Measurements from ENCODE around the gene KLK4. TPM values are rescaled to one million over a fixed set of nuclear protein-coding genes. Genes with fewer than 3 reads are reported as not detected.

The KLK4 gene
- polyA plus RNA-seq, 3 donors = not detected

- no peaks in the 10 kb centered on the region for H4K20me1 ChIP-seq (ENCODE audit: insufficient read depth, low read length)
- Mint-ChIP-seq H3K4me1 (peaks cover 5% of the 10 kb centered on the region), H3K27ac (no peak overlapping the region), H3K36me3 (no peaks in the 10 kb centered on the region), H3K4me3 (no peak overlapping the region), H3K9me3 (peaks cover 2 to 12% (median 8%) of the 10 kb centered on the region in 7 donors), H3K27me3 (ENCODE audit: low read depth in 3 of 3) (peaks cover 3 to 34% (median 7%) of the 10 kb centered on the region in 3 donors)
- H2AFZ ChIP-seq (ENCODE audit: insufficient read depth, low read depth, low read length, poor library complexity, severe bottlenecking) = no peak overlapping the region
- DNase-seq = no peak
- peaks cover 22 to 57% of the 10 kb centered on the region in 2 donors for H3K27me3 ChIP-seq (ENCODE audit: control insufficient read depth in 2 of 2, insufficient read depth in 2 of 2, low read length in 2 of 2)
- no peaks in the 10 kb centered on the region for H3K79me2 ChIP-seq (ENCODE audit: insufficient read depth, low read length)
- H3K9ac ChIP-seq (ENCODE audit: insufficient read depth, low read length, poor library complexity, severe bottlenecking) = no peak overlapping the region
- no peak overlapping the region for H3K4me2 ChIP-seq (replicated peaks; ENCODE audit: extremely low read depth, low read length, poor library complexity, severe bottlenecking)
- H3K4me1 ChIP-seq (ENCODE audit: control insufficient read depth in 1 of 2, insufficient read depth in 2 of 2, low read length in 2 of 2) = peaks cover 0 to 7% of the 10 kb centered on the region in 2 donors
- intact Hi-C loops (cut with micrococcal nuclease) = no loop called here
- no peaks in the 10 kb centered on the region for H3K36me3 ChIP-seq (replicated peaks in 1 of 2; ENCODE audit: control insufficient read depth in 1 of 2, insufficient read depth in 2 of 2, low read length in 2 of 2)
- WGBS (ENCODE audit: insufficient coverage) = 9% methylated on average over 17 of the region's 29 CpGs
- no peak overlapping the region for H3K27ac ChIP-seq (ENCODE audit: low read depth in 1 of 2, low read length in 2 of 2)
- H3K9me3 ChIP-seq (replicated peaks in 1 of 2; ENCODE audit: control insufficient read depth in 1 of 2, insufficient read depth in 1 of 2, low read length in 2 of 2) = peaks cover 6 to 7% of the 10 kb centered on the region in 2 donors
- TF ChIP-seq CTCF (IDR thresholded peaks at IDR 0.05) = no peak
- H3K4me3 ChIP-seq (replicated peaks in 1 of 3; ENCODE audit: low read depth in 2 of 3, low read length in 3 of 3) = no peak overlapping the region
Measured at GRCh38 chr19:50912727-50913716, 1.8 kb upstream of the KLK4 start.

GRCh38 chr19:50912102-50912599 lies 956 bp upstream of the KLK4 start:
- peak overlapping the region in 1 of 2 donors; percentile 47 for H3K4me3 Mint-ChIP-seq
- H4K20me1 ChIP-seq (ENCODE audit: insufficient read depth, low read length) = no peaks in the 10 kb centered on the region
- H3K27ac Mint-ChIP-seq = no peak overlapping the region
- DNase-seq = no peak
- peaks cover 22 to 58% of the 10 kb centered on the region in 2 donors for H3K27me3 ChIP-seq (ENCODE audit: control insufficient read depth in 2 of 2, insufficient read depth in 2 of 2, low read length in 2 of 2)
- H3K27me3 Mint-ChIP-seq (ENCODE audit: low read depth in 3 of 3) = peaks cover 3 to 30% (median 7%) of the 10 kb centered on the region in 3 donors
- peaks cover 0 to 7% of the 10 kb centered on the region in 2 donors for H3K4me1 ChIP-seq (ENCODE audit: control insufficient read depth in 1 of 2, insufficient read depth in 2 of 2, low read length in 2 of 2)
- H3K9me3 Mint-ChIP-seq = peaks cover 2 to 12% (median 8%) of the 10 kb centered on the region in 7 donors
- H3K27ac ChIP-seq (ENCODE audit: low read depth in 1 of 2, low read length in 2 of 2) = no peak overlapping the region
- H3K79me2 ChIP-seq (ENCODE audit: insufficient read depth, low read length) = no peaks in the 10 kb centered on the region
- no peaks in the 10 kb centered on the region for H3K36me3 ChIP-seq (replicated peaks in 1 of 2; ENCODE audit: control insufficient read depth in 1 of 2, insufficient read depth in 2 of 2, low read length in 2 of 2)
- WGBS (ENCODE audit: insufficient coverage) = 33% methylated on average over 12 of the region's 21 CpGs
- no peak overlapping the region for H3K9ac ChIP-seq (ENCODE audit: insufficient read depth, low read length, poor library complexity, severe bottlenecking)
- TF ChIP-seq CTCF (IDR thresholded peaks at IDR 0.05) = no peak
- H3K4me2 ChIP-seq (replicated peaks; ENCODE audit: extremely low read depth, low read length, poor library complexity, severe bottlenecking) = no peak overlapping the region
- intact Hi-C loops (cut with micrococcal nuclease) = no loop called here
- H3K4me1 Mint-ChIP-seq = peaks cover 5% of the 10 kb centered on the region
- H3K4me3 ChIP-seq (replicated peaks in 1 of 3; ENCODE audit: low read depth in 2 of 3, low read length in 3 of 3) = no peak overlapping the region
- peaks cover 6 to 7% of the 10 kb centered on the region in 2 donors for H3K9me3 ChIP-seq (replicated peaks in 1 of 2; ENCODE audit: control insufficient read depth in 1 of 2, insufficient read depth in 1 of 2, low read length in 2 of 2)
- H2AFZ ChIP-seq (ENCODE audit: insufficient read depth, low read depth, low read length, poor library complexity, severe bottlenecking) = no peak overlapping the region
- no peaks in the 10 kb centered on the region for H3K36me3 Mint-ChIP-seq
